ENCODE measurements around the gene CERCAM.

CERCAM gene

GRCh38 chr9:128382261-128382660 lies 38.4 kb upstream of the CERCAM start:
- Histone ChIP-seq H3K27ac (ENCODE audit: low read depth, low read length, poor library complexity, severe bottlenecking) (no peak overlapping the region), H4K20me1 (ENCODE audit: insufficient read depth, low read length) (no peaks in the 10 kb centered on the region), H3K9ac (ENCODE audit: low read length) (no peak overlapping the region), H3F3A (ENCODE audit: insufficient read depth, low read length) (no peaks in the 10 kb centered on the region), H3K79me2 (ENCODE audit: insufficient read depth, low read length) (no peaks in the 10 kb centered on the region), H3K9me2 (ENCODE audit: low read depth, low read length) (no peaks in the 10 kb centered on the region), H3K4me1 (ENCODE audit: insufficient read depth, low read length, severe bottlenecking) (no peaks in the 10 kb centered on the region), H3K4me2 (ENCODE audit: low read length) (no peak overlapping the region), H3K27me3 (ENCODE audit: insufficient read depth, low read length) (no peaks in the 10 kb centered on the region), H3K36me3 (ENCODE audit: insufficient read depth, low read length) (peaks cover 44% of the 10 kb centered on the region), H3K4me3 (ENCODE audit: low read depth, low read length, poor library complexity, severe bottlenecking) (no peak overlapping the region), H3K9me3 (ENCODE audit: low read length) (no peaks in the 10 kb centered on the region), H2AFZ (ENCODE audit: low read length) (no peak overlapping the region)
- TF ChIP-seq EZH2 (IDR thresholded peaks at IDR 0.05; ENCODE audit: borderline replicate concordance, low read length), result no peak
- TF ChIP-seq, protein P1, sequence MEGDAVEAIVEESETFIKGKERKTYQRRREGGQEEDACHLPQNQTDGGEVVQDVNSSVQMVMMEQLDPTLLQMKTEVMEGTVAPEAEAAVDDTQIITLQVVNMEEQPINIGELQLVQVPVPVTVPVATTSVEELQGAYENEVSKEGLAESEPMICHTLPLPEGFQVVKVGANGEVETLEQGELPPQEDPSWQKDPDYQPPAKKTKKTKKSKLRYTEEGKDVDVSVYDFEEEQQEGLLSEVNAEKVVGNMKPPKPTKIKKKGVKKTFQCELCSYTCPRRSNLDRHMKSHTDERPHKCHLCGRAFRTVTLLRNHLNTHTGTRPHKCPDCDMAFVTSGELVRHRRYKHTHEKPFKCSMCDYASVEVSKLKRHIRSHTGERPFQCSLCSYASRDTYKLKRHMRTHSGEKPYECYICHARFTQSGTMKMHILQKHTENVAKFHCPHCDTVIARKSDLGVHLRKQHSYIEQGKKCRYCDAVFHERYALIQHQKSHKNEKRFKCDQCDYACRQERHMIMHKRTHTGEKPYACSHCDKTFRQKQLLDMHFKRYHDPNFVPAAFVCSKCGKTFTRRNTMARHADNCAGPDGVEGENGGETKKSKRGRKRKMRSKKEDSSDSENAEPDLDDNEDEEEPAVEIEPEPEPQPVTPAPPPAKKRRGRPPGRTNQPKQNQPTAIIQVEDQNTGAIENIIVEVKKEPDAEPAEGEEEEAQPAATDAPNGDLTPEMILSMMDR (IDR thresholded peaks at IDR 0.05; ENCODE audit: low read length), result no peak

GRCh38 chr9:128383007-128383753 lies 37.5 kb upstream of the CERCAM start:
- no peak overlapping the region for H3K27ac ChIP-seq (ENCODE audit: low read depth, low read length, poor library complexity, severe bottlenecking)
- H3K4me2 ChIP-seq (ENCODE audit: low read length), result no peak overlapping the region
- no peak overlapping the region for H3K9ac ChIP-seq (ENCODE audit: low read length)
- H3K4me1 ChIP-seq (ENCODE audit: insufficient read depth, low read length, severe bottlenecking), result no peaks in the 10 kb centered on the region
- H3K79me2 ChIP-seq (ENCODE audit: insufficient read depth, low read length), result no peaks in the 10 kb centered on the region
- no peaks in the 10 kb centered on the region for H4K20me1 ChIP-seq (ENCODE audit: insufficient read depth, low read length)
- H3K9me2 ChIP-seq (ENCODE audit: low read depth, low read length), result no peaks in the 10 kb centered on the region
- H3F3A ChIP-seq (ENCODE audit: insufficient read depth, low read length), result no peaks in the 10 kb centered on the region
- no peak overlapping the region for H2AFZ ChIP-seq (ENCODE audit: low read length)
- TF ChIP-seq EZH2 (IDR thresholded peaks at IDR 0.05; ENCODE audit: borderline replicate concordance, low read length), result no peak
- TF ChIP-seq, protein P1 (IDR thresholded peaks at IDR 0.05; ENCODE audit: low read length), result no peak
- H3K27me3 ChIP-seq (ENCODE audit: insufficient read depth, low read length), result no peaks in the 10 kb centered on the region
- no peaks in the 10 kb centered on the region for H3K9me3 ChIP-seq (ENCODE audit: low read length)
- peaks cover 49% of the 10 kb centered on the region for H3K36me3 ChIP-seq (ENCODE audit: insufficient read depth, low read length)
- H3K4me3 ChIP-seq (ENCODE audit: low read depth, low read length, poor library complexity, severe bottlenecking), result no peak overlapping the region

DNA sequence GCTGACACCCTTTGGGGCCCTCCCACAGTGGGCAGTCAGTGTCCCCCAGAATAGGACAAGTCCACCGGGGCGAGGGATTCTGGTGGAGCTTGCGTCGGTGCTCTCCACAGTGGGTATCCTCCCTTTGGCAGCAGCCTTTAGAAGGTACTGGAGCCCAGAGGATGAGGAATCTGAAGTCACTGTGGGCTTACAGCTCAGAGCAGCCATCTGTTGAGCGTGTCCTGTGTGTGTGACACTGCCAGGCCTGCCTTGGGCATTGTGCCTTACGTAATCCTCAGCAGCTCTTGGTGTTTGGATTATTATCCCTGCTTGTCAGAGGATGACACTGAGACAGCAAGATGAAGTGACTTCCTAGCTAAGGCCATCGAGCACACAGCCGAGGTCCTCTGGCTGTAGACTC lies 36.9 kb upstream of the CERCAM start:
- Histone ChIP-seq H3K9ac (ENCODE audit: low read length) (no peak overlapping the region), H4K20me1 (ENCODE audit: insufficient read depth, low read length) (no peaks in the 10 kb centered on the region), H3K9me3 (ENCODE audit: low read length) (no peaks in the 10 kb centered on the region), H3K27ac (ENCODE audit: low read depth, low read length, poor library complexity, severe bottlenecking) (no peak overlapping the region), H3K79me2 (ENCODE audit: insufficient read depth, low read length) (no peaks in the 10 kb centered on the region), H3K4me1 (ENCODE audit: insufficient read depth, low read length, severe bottlenecking) (no peaks in the 10 kb centered on the region), H3K36me3 (ENCODE audit: insufficient read depth, low read length) (peaks cover 53% of the 10 kb centered on the region), H3K4me2 (ENCODE audit: low read length) (no peak overlapping the region), H3K9me2 (ENCODE audit: low read depth, low read length) (no peaks in the 10 kb centered on the region), H3K27me3 (ENCODE audit: insufficient read depth, low read length) (no peaks in the 10 kb centered on the region), H3F3A (ENCODE audit: insufficient read depth, low read length) (no peaks in the 10 kb centered on the region), H2AFZ (ENCODE audit: low read length) (no peak overlapping the region), H3K4me3 (ENCODE audit: low read depth, low read length, poor library complexity, severe bottlenecking) (no peak overlapping the region)
- TF ChIP-seq, protein P1 (IDR thresholded peaks at IDR 0.05; ENCODE audit: low read length), result no peak
